HG02973 (cell line): Measurements from ENCODE around the gene GLT8D1.
"Not testable (repeated sequence)": the region's sequence is repeated elsewhere in the genome, so short reads cannot be mapped to it uniquely, and the experiment has no call there.

Experiments
- ATAC-seq: cut with Tn5 transposase; IDR thresholded peaks from one replicate; pipeline ENCODE4 v1.9.1; 2021; ENCODE audit warnings: moderate library complexity; ENCODE audit not compliant: unreplicated experiment

The GLT8D1 gene

DNA sequence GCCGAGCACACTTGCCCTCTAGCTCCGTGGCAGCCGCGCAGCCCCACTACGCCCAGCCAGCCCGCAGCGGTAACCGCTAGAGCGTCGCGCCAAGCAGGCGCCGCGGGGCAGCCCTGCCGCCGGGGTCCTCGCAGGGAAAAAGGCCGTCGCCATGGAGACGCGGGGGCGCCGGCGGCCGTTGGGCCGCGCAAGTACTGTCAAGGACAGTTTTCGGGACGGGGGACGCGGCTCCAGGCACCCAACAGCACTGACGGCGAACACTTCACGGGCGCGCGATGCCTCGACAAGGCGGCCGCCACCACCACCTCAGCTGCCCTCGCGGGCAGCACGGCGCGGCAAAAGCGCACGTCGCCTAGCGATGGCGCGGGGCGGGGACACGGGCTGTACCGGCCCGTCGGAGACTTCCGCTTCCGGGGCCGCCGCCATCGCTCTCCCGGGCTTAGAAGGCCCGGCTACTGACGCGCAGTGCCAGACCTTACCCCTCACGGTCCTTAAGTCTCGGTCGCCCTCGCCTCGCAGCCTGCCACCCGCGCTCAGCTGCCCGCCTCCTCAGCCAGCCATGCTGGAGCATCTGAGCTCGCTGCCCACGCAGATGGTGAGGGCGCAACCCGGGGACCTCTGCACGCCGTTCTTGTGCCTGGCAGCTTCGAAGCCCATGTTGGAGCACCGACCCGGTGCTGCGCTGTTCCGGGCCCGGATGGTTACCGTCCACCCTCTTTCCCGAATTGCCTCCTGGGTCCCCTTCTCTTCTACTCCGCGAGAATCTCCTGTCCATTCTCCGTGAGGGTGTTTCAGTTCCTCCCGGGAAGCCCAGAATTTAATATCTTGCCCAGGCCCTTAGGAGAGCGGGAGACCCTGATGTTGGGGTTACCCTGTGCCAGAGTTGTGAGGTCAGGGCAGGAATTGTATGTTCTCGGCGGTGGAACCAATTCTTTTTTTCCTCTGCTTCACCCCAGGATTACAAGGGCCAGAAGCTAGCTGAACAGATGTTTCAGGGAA, at the start of gene GLT8D1, which contains the start of gene SPCS1:
GLT8D1 (minus strand) TSS at position 104 of the 999 bp plus-strand sequence. CDS start 5,331 bp downstream, outside the sequence.
SPCS1 (plus strand) TSS at position 419 of the 999 bp plus-strand sequence; CDS start at position 560, 141 bp downstream.
- ATAC-seq = peak; percentile 78

DNA sequence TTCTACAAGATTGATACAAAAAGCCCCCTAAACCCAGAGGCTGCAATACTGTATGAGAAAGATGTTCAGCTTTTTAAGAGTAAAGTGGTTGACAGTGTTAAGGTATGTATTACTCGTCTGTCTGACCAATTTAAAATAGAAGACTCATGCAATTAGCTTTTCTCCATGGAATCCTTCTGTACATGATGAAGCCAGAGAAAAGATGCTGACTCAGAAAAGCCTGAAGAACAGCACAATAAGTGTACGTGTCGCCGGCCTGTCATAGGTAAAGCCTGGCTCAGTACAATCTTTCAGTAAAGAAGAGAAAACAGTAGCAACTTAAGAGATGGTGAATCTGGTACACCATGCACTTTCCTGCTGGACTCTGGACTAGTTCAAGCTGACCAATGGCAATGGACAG, 48.8 kb upstream of the GLT8D1 start:
- ATAC-seq = no peak

DNA sequence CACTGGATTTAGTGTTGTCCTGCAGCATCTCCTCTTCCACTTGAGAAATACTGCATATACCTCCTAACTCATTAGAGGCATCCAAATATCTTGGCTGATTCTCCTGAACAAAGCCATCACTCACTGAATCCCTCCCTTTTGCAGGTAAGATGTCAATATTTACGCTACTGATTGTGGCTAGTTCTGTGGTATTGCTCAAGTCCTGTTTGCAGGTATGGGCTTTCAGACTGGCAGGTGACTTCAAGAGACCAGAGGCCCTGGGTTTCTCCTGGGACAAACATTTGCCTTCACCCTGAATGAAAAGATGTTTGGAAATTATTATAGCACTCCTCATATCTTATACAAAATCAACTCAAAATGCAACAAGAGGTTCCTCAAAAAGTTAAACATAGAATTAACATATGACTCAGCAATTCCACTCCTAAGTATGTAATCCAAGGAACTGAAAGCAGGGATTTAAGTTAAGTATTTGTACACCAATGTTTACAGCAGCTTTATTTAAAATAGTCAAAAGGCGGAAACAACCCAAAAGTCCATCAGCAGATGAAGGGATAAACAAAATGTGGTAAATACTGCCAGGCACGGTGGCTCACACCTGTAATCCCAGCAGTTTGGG, 46.6 kb upstream of the GLT8D1 start:
- ATAC-seq = no peak

DNA sequence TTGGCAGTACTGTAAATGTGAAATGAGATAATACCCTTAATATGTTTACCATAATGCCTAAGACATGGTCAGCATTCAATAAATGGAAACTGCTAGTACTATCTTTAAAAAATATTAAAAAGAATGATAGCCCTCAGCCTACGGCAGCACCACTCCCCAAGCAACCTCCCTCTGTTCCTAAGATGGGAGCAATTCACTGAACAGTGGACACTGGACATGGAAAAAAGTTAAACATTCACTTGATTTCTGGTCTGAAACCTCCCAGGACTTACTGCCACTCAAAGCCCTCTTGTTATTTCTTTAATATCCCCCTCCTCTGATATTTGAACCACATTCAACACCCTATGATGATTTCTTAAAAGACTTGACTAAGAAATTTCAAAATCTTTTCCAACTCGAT, 38.1 kb upstream of the GLT8D1 start:
- no peak for ATAC-seq

DNA sequence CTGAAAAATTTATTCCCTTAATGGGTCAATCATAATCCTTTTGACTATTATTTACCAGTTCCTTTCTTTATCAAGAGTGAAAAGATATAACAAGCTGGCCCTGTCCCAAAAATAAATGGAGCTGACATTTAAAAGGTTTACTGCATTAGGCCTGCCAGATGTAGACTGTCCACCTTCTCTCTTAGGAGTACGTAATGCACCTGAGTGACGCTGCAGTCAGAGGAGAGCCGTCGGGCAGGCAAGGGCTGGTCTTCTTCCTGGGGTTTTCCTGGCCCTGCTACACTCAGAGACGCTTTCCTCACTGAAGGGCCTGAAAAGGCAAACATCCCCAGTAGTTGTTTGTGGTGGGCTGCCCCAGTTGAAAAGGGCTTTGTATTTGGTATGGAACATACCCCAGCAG, 37.6 kb upstream of the GLT8D1 start:
- ATAC-seq = no peak

- no peak for ATAC-seq
Observed at GRCh38 chr3:52742418-52743041, 36.9 kb upstream of the GLT8D1 start.

DNA sequence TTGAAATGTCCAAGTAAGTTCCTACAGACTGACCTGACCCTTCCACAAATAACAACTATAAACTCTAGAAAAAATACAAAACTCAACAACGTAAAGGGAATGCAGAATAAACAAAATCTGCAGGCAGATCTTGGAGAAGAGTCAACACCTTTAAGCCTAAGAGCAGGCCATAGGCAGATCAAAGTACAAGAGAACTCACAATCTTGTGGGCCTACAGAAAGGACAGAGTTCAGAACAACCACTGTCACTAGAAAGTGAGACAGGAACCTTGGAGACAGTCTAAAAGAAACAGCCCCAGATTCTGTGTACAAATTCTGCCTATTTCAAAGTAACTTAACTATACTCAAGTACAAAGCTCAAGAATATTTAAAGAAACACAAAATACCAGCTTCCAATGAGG, 34.1 kb upstream of the GLT8D1 start:
- no peak for ATAC-seq

DNA sequence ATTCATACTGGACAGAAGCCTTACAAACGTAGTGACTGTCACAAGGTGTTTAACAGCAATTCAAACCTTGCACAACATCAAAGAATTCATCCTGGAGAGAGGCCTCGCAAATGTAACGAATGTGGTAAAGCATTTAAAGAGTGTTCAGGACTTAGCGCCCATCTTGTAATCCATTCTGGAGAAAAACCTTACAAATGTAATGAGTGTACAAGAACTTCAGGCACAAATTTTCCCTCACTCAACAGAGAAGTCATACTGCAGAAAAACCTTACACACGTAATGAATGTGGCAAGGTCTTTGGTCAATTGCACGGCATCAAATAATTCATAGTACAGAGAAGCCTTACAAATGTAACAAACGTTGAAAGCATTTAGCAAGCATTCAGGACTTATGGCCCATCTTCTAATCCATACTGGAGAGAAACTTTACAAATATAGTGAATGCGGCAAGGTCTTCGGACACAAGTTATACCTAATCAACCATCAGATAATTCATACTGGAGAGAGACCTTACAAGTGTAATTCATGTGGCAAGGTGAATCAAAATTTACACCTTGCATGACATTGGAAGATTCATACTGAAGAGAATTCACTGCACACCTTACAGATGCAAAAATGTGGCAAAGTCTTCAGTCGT, 27.8 kb upstream of the GLT8D1 start:
- ATAC-seq = no peak

GRCh38 chr3:52731590-52731989, 26.0 kb upstream of the GLT8D1 start:
- no peak for ATAC-seq

DNA sequence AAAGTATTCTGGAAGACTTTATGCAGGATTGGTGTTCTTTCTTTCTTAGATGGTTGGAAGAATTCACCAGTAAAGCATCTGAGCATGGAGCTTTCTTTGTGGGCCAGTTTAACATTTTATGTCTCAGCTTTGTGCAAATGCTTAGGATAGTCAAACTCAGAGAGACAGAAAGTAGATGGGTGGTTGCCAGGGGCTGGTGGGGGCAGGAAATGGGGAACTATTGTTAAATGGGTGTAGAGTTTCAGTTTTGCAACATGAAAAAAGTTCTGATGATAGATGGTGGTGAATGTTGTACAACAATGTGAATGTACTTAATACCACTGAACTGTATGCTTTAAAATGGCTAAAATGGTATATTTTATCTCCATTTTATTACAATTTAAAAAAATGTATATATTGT, 25.1 kb upstream of the GLT8D1 start:
- no peak for ATAC-seq

- ATAC-seq = not testable (repeated sequence)
Observed at GRCh38 chr3:52728753-52729152, 23.2 kb upstream of the GLT8D1 start.

- ATAC-seq = no peak
Observed at GRCh38 chr3:52724511-52724910, 18.9 kb upstream of the GLT8D1 start.

- ATAC-seq = no peak
Observed at GRCh38 chr3:52723935-52724334, 18.3 kb upstream of the GLT8D1 start.

- no peak for ATAC-seq
Observed at GRCh38 chr3:52722491-52722890, 16.9 kb upstream of the GLT8D1 start.

- ATAC-seq = no peak
Observed at GRCh38 chr3:52721730-52722008, 16.1 kb upstream of the GLT8D1 start.

GRCh38 chr3:52721002-52721729, 15.6 kb upstream of the GLT8D1 start:
- no peak for ATAC-seq

DNA sequence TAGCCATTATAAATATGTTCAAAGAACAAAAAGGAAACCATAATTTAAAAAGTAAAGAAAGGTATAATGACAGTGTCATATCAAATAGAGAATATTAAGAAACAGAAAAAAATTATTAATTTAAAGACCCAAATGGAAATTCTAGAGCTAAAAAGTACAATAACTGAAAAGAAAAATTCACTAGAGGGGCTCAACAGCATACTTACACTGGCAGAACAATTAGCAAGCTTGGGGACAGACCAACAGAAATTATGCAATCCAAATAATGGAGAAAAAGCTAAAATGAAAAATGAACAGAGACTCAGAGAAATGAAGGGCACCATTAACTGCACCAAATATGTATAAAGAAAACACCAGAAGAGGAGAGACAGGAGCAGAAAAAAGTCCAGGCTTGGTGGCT, 14.0 kb upstream of the GLT8D1 start:
- no peak for ATAC-seq

DNA sequence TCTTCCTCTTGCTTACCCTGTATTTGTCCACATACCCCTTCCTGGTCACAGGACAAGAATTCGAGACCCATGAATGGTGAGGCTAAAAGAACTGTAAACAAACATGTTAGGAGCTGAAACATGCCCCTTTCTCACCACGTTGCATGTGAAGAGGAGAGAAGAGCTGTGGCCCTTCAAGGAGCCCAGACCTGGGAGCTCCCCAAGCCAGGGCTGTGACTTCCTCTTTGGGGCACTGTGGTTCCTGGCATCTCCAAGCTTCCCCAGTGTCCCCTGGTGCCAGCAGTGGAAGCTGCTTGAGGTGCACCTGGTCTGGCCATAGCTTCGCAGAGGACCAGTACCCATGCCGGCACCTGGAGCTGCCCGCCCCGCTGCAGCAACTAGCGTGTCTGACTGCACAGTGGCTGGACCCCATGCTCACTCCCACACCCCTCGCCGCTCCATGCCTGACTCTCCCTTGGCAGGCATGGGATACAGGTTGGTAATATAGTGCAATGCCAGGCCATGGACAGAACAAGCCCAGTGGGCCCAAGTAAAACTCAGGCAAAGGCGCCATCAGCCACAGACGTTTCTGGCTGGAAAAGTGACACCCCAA, 10.2 kb upstream of the GLT8D1 start:
- ATAC-seq = no peak

GRCh38 chr3:52714335-52715302, 9.0 kb upstream of the GLT8D1 start:
- no peak for ATAC-seq
